ENCODE measurements around the gene CDH2.

Gene CDH2

GRCh38 chr18:28081516-28081915, 95.4 kb downstream of the CDH2 start:
- no peak for TF ChIP-seq CTCF (conservative IDR thresholded peaks at IDR 0.05; ENCODE audit: control insufficient read depth, insufficient read depth, low read depth, low read length)
- no peak overlapping the region for H3K4me3 ChIP-seq (ENCODE audit: control insufficient read depth, low read depth, low read length)
- no peak for DNase-seq (ENCODE audit: low read depth)

GRCh38 chr18:28080876-28081300, 96.0 kb downstream of the CDH2 start:
- no peak for TF ChIP-seq CTCF (conservative IDR thresholded peaks at IDR 0.05; ENCODE audit: control insufficient read depth, insufficient read depth, low read depth, low read length)
- DNase-seq (ENCODE audit: low read depth): no peak
- no peak overlapping the region for H3K4me3 ChIP-seq (ENCODE audit: control insufficient read depth, low read depth, low read length)

GRCh38 chr18:28079883-28080282, 97.0 kb downstream of the CDH2 start:
- DNase-seq (ENCODE audit: low read depth): no peak
- no peak overlapping the region for H3K4me3 ChIP-seq (ENCODE audit: control insufficient read depth, low read depth, low read length)
- TF ChIP-seq CTCF (conservative IDR thresholded peaks at IDR 0.05; ENCODE audit: control insufficient read depth, insufficient read depth, low read depth, low read length): no peak

- no peak for TF ChIP-seq CTCF (conservative IDR thresholded peaks at IDR 0.05; ENCODE audit: control insufficient read depth, insufficient read depth, low read depth, low read length)
These were observed 98.1 kb downstream of the CDH2 start for GRCh38 chr18:28078849-28079248.

GRCh38 chr18:28078298-28078697, 98.6 kb downstream of the CDH2 start:
- no peak overlapping the region for H3K4me3 ChIP-seq (ENCODE audit: control insufficient read depth, low read depth, low read length)

More at GRCh38 chr18:28078849-28079248, 98.1 kb downstream of the CDH2 start:
- no peak for DNase-seq (ENCODE audit: low read depth)
- H3K4me3 ChIP-seq (ENCODE audit: control insufficient read depth, low read depth, low read length): no peak overlapping the region

GRCh38 chr18:28075501-28075900, 101.4 kb downstream of the CDH2 start:
- H3K4me3 ChIP-seq (ENCODE audit: control insufficient read depth, low read depth, low read length): no peak overlapping the region
- no peak for TF ChIP-seq CTCF (conservative IDR thresholded peaks at IDR 0.05; ENCODE audit: control insufficient read depth, insufficient read depth, low read depth, low read length)
- DNase-seq (ENCODE audit: low read depth): peak; percentile 33

More at GRCh38 chr18:28078298-28078697, 98.6 kb downstream of the CDH2 start:
- no peak for DNase-seq (ENCODE audit: low read depth)
- TF ChIP-seq CTCF (conservative IDR thresholded peaks at IDR 0.05; ENCODE audit: control insufficient read depth, insufficient read depth, low read depth, low read length): no peak

- DNase-seq (ENCODE audit: low read depth): no peak
- TF ChIP-seq CTCF (conservative IDR thresholded peaks at IDR 0.05; ENCODE audit: control insufficient read depth, insufficient read depth, low read depth, low read length): no peak
- H3K4me3 ChIP-seq (ENCODE audit: control insufficient read depth, low read depth, low read length): no peak overlapping the region
These were observed 102.9 kb downstream of the CDH2 start for GRCh38 chr18:28074076-28074475.
